Loucy (cell line): Measurements from ENCODE around the gene TTC7B.

Experiments used
- H2AFZ ChIP-seq: fragments of 200-600 bp; sonication (generic); 2 replicates; pipeline ENCODE4 v1.6.0; 2016; ENCODE audit warnings: antibody characterized with exemption, mild to moderate bottlenecking, low read length, moderate library complexity
- H3F3A ChIP-seq: fragments of 200-600 bp; 2 replicates; pipeline ENCODE4 v1.6.0; 2016; ENCODE audit warnings: antibody characterized with exemption, low read depth, mild to moderate bottlenecking
- H3K27me3 ChIP-seq: fragments of 200-600 bp; sonication (generic); 2 replicates; pipeline ENCODE4 v1.6.1; 2014; ENCODE audit warnings: low read length, mild to moderate bottlenecking; ENCODE audit not compliant: insufficient read depth, poor library complexity, severe bottlenecking
- H3K36me3 ChIP-seq: fragments of 200-600 bp; sonication (generic); 2 replicates; pipeline ENCODE4 v1.6.1; 2016; ENCODE audit warnings: low read length; ENCODE audit not compliant: insufficient read depth
- H3K4me1 ChIP-seq: fragments of 200-600 bp; sonication (generic); 2 replicates; pipeline ENCODE4 v1.5.1; 2014; ENCODE audit warnings: low read length, mild to moderate bottlenecking; ENCODE audit not compliant: insufficient read depth, poor library complexity, severe bottlenecking
- H3K4me2 ChIP-seq: fragments of 200-600 bp; sonication (generic); 2 replicates; pipeline ENCODE4 v1.6.0; 2014; ENCODE audit warnings: antibody characterized with exemption, low read length, low read depth, mild to moderate bottlenecking; ENCODE audit not compliant: poor library complexity, severe bottlenecking
- H3K4me3 ChIP-seq: fragments of 200-600 bp; sonication (generic); 2 replicates; pipeline ENCODE4 v1.5.1; 2014; ENCODE audit warnings: low read length, mild to moderate bottlenecking, mixed read lengths; ENCODE audit not compliant: poor library complexity, severe bottlenecking
- H3K79me2 ChIP-seq: fragments of 200-600 bp; sonication (generic); 2 replicates; pipeline ENCODE4 v1.6.1; 2014; ENCODE audit warnings: low read length; ENCODE audit not compliant: insufficient read depth
- H3K9ac ChIP-seq: fragments of 200-600 bp; sonication (generic); 2 replicates; pipeline ENCODE4 v1.6.0; 2014; ENCODE audit warnings: mild to moderate bottlenecking, low read depth, low read length, moderate library complexity; ENCODE audit not compliant: poor library complexity, severe bottlenecking
- H3K9me2 ChIP-seq: fragments of 200-600 bp; sonication (generic); replicated peaks from 2 replicates; pipeline ENCODE4 v1.6.1; 2016; ENCODE audit warnings: low read depth, low read length, mixed read lengths
- H3K9me3 ChIP-seq: fragments of 200-600 bp; sonication (generic); 2 replicates; pipeline ENCODE4 v1.6.1; 2014; ENCODE audit warnings: mild to moderate bottlenecking, antibody characterized with exemption, low read length, low read depth; ENCODE audit not compliant: insufficient read depth
- H4K20me1 ChIP-seq: fragments of 200-600 bp; sonication (generic); 2 replicates; pipeline ENCODE4 v1.6.0; 2014; ENCODE audit warnings: antibody characterized with exemption, low read length, mild to moderate bottlenecking; ENCODE audit not compliant: insufficient read depth, poor library complexity, severe bottlenecking
- EZH2phosphoT487 ChIP-seq: fragments of 200-600 bp; IDR thresholded peaks from 2 replicates; pipeline ENCODE4 v1.6.1; 2018; ENCODE audit warnings: antibody characterized with exemption, mild to moderate bottlenecking, moderate library complexity, borderline replicate concordance
- TF ChIP-seq, protein P1 (sequence below): fragments of 200-600 bp; sonication (generic); conservative IDR thresholded peaks from 2 replicates; pipeline ENCODE4 v1.5.1; 2014; ENCODE audit warnings: mild to moderate bottlenecking, antibody characterized with exemption, low read length

TTC7B gene

DNA sequence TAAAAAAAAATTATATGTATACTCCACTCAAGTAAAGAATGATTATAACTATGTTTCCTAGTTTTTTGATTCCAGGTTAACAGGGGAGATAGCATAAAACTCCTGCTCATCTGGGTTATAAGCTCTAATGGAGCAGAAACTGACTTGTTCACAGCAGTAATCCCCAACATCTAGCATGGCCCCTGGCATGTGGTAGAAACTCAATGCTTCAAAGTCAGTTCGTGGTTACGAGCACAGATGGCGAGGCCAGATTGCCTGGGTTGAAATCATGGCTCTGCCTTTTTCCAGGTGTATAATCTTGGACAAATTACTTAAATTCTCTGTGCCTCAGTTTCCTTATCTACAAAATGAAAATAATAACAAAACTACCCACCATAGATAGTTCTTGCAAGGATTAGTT, 183.8 kb downstream of the TTC7B start:
- no peaks in the 10 kb centered on the region for H3F3A ChIP-seq
- no peaks in the 10 kb centered on the region for H3K9me3 ChIP-seq
- H4K20me1 ChIP-seq, result no peaks in the 10 kb centered on the region
- peaks cover 23% of the 10 kb centered on the region for H3K4me1 ChIP-seq
- H3K27me3 ChIP-seq, result no peaks in the 10 kb centered on the region
- no peak overlapping the region for H3K9ac ChIP-seq
- no peaks in the 10 kb centered on the region for H3K36me3 ChIP-seq
- H3K4me3 ChIP-seq, result no peak overlapping the region
- no peaks in the 10 kb centered on the region for H3K9me2 ChIP-seq
- no peak overlapping the region for H2AFZ ChIP-seq
- H3K4me2 ChIP-seq, result peak overlapping the region; percentile 38
- TF ChIP-seq, protein P1, sequence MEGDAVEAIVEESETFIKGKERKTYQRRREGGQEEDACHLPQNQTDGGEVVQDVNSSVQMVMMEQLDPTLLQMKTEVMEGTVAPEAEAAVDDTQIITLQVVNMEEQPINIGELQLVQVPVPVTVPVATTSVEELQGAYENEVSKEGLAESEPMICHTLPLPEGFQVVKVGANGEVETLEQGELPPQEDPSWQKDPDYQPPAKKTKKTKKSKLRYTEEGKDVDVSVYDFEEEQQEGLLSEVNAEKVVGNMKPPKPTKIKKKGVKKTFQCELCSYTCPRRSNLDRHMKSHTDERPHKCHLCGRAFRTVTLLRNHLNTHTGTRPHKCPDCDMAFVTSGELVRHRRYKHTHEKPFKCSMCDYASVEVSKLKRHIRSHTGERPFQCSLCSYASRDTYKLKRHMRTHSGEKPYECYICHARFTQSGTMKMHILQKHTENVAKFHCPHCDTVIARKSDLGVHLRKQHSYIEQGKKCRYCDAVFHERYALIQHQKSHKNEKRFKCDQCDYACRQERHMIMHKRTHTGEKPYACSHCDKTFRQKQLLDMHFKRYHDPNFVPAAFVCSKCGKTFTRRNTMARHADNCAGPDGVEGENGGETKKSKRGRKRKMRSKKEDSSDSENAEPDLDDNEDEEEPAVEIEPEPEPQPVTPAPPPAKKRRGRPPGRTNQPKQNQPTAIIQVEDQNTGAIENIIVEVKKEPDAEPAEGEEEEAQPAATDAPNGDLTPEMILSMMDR, result no peak
- no peak for TF ChIP-seq EZH2phosphoT487
- no peaks in the 10 kb centered on the region for H3K79me2 ChIP-seq

DNA sequence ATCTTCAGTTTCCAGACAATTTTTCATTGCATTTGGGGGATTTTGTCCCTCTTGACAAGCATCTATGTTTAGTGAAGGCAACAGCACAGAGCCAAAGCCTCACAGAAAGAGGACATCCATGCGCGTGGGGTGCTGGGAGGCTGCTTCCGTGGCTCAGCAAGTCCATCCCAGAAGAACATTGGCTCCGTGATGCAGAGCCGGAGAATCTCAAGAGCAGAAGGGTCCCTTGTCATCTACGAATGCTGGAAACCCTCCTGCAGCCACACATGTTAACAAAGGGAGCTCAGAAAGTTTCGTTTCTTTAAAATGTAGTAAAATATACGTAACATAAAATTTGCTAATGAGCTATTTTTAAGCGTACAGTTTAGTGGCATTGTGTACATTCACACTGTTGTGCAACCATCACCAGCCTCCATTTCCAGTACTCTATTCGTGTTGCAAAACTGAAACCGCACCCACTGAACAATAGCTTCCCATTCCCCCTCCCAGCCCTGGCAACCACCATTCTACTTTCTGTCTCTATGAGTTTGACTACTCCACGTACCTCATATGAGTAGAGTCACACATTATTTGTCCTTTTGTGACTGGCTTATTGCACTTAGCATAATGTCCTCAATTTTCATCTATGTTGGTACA, 185.9 kb downstream of the TTC7B start:
- Histone ChIP-seq H3K9ac (no peak overlapping the region), H3F3A (no peaks in the 10 kb centered on the region), H3K79me2 (no peaks in the 10 kb centered on the region), H3K36me3 (no peaks in the 10 kb centered on the region), H2AFZ (no peak overlapping the region), H3K9me2 (no peaks in the 10 kb centered on the region), H4K20me1 (no peaks in the 10 kb centered on the region), H3K4me3 (no peak overlapping the region), H3K9me3 (no peaks in the 10 kb centered on the region), H3K4me2 (no peak overlapping the region), H3K4me1 (peaks cover 23% of the 10 kb centered on the region), H3K27me3 (no peaks in the 10 kb centered on the region)
- TF ChIP-seq, protein P1, result no peak
- no peak for TF ChIP-seq EZH2phosphoT487

DNA sequence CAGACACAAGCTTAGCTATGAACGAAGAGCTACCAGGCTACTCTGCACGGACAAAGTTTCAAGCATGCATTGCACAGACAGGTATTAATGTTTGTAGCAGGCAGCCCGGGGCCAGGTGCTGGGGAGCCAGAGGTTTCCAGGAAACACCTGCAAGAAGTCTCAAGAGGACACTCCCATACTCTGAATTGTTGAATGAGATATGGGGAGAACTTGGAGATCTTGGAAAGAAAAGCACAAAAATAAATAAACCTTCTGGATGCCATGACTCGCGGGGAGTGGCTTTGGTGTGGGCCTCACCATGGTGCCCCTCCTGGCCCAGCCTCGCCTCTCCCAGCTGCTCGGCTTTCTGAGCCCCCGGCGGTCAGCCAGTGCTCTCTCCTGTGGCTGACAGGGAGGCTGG, 186.8 kb downstream of the TTC7B start:
- H3K4me3 ChIP-seq, result no peak overlapping the region
- H3K9me2 ChIP-seq, result no peaks in the 10 kb centered on the region
- TF ChIP-seq EZH2phosphoT487, result no peak
- TF ChIP-seq, protein P1, result no peak
- H3K4me2 ChIP-seq, result no peak overlapping the region
- H4K20me1 ChIP-seq, result no peaks in the 10 kb centered on the region
- H3K27me3 ChIP-seq, result no peaks in the 10 kb centered on the region
- no peak overlapping the region for H2AFZ ChIP-seq
- no peaks in the 10 kb centered on the region for H3K79me2 ChIP-seq
- no peaks in the 10 kb centered on the region for H3F3A ChIP-seq
- H3K36me3 ChIP-seq, result peaks cover 3% of the 10 kb centered on the region; the same call in 1 of the 2 replicates
- no peak overlapping the region for H3K9ac ChIP-seq
- peaks cover 23% of the 10 kb centered on the region for H3K4me1 ChIP-seq
- H3K9me3 ChIP-seq, result no peaks in the 10 kb centered on the region
